GM12864 (cell line): ENCODE measurements around the gene KCTD6.

ENCODE experiments used
- DNase-seq: peaks from one replicate; pipeline ENCODE4 v3.0.0-alpha.2; 2011; ENCODE audit warnings: low read depth
- H3K4me3 ChIP-seq: 2 replicates; pipeline ENCODE4 v1.5.1; 2011; ENCODE audit warnings: mild to moderate bottlenecking, low read depth, low read length, control low read depth
- TF ChIP-seq, protein P1 (sequence below): IDR thresholded peaks from 2 replicates; pipeline ENCODE4 v1.5.1; 2011; ENCODE audit warnings: low read depth, mild to moderate bottlenecking, moderate library complexity, low read length, control low read depth, inconsistent platforms; ENCODE audit errors: missing control alignments

KCTD6 gene

DNA sequence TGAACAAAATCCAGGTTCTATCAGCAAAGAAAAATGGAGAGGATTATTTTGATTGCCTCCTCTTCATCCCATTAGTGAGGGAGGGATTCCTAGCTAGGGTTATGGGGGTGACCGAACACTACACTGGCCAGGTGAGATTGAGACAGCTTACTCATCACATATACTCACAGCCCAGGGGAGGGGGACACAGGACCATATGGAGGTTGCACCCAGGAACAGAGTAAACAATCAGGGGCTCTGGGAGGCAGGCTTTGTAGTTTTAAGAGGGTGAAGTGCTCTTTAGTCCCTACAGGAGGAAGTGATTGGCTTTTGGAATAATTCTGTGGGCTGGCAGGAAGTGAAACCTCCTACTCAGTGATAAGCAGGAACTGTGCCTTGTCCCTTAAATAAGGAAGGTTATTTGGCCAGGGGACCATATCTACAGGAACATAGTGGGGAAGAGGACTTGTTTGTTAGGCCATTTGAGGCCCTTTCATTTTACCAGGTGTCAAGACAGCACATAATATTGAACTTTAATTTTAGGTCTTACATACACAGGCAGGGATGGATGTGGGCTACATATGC lies 17.5 kb upstream of the KCTD6 start:
- no peak overlapping the region for H3K4me3 ChIP-seq
- DNase-seq: no peak
- TF ChIP-seq, protein P1, sequence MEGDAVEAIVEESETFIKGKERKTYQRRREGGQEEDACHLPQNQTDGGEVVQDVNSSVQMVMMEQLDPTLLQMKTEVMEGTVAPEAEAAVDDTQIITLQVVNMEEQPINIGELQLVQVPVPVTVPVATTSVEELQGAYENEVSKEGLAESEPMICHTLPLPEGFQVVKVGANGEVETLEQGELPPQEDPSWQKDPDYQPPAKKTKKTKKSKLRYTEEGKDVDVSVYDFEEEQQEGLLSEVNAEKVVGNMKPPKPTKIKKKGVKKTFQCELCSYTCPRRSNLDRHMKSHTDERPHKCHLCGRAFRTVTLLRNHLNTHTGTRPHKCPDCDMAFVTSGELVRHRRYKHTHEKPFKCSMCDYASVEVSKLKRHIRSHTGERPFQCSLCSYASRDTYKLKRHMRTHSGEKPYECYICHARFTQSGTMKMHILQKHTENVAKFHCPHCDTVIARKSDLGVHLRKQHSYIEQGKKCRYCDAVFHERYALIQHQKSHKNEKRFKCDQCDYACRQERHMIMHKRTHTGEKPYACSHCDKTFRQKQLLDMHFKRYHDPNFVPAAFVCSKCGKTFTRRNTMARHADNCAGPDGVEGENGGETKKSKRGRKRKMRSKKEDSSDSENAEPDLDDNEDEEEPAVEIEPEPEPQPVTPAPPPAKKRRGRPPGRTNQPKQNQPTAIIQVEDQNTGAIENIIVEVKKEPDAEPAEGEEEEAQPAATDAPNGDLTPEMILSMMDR: no peak

DNA sequence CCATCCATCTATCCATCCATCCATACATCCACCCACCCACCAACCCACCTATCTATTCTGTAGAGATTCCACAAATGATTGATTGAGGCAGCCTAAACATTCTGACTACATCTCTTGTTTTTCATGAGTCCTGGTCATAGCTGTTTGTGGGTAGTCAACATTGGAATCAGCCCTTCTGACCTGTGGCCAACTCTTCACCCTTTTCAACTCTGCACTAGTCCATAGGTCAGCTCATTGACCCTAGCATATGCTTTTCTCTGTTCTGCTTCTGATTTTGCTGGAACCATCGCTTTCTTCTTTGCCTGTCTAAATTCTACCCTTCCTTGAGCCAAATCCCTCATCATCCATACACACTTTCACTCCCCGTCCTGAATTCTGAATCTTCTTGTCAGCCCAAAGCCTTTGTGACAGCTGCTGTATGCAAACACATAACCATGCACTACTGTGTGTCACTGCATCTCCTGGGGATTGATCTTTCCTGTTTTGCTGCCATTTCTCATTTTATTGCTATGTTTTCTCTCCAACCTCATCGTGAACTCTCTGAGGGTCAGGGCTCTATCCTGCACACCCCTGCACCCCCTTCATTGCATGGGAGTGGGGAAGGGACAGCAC lies 16.8 kb upstream of the KCTD6 start:
- no peak for DNase-seq
- H3K4me3 ChIP-seq: no peak overlapping the region
- TF ChIP-seq, protein P1: no peak

DNA sequence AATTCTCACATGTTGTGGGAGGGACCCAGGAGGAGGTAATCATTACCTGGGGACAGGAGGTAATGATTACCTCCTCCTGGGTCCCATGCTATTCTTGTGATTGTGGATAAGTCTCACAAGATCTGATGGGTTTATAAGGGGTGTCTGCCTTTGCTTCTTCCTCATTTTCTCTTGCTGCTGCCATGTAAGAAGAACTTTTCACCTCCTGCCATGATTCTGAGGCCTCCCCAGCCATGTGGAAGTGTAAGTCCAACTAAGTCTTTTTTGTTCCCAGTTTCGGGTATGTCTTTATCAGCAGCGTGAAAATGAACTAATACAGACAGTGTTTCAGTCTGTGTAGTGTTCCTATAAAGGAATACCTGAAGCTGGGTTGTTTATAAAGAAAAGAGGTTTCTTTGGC lies 13.1 kb upstream of the KCTD6 start:
- DNase-seq: no peak
- TF ChIP-seq, protein P1: no peak
- no peak overlapping the region for H3K4me3 ChIP-seq

DNA sequence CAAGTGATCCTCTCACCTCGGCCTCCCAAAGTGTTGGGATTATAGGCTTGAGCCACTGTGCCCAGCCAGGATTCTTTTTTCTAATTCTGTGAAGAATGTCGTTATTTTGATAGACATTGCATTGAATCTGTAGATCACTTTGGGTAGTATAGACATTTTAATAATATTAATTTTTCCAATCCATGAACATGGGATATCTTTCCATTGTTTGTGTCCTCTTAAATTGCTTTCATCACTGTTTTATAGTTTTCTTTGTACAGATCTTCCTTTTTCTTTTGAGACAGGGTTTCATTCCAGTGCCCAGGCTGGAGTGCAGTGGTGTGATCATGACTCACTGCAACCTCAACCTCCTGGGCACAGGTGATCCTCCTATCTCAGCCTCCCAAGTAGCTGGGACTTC lies 11.6 kb upstream of the KCTD6 start:
- TF ChIP-seq, protein P1: no peak
- DNase-seq: no peak

DNA sequence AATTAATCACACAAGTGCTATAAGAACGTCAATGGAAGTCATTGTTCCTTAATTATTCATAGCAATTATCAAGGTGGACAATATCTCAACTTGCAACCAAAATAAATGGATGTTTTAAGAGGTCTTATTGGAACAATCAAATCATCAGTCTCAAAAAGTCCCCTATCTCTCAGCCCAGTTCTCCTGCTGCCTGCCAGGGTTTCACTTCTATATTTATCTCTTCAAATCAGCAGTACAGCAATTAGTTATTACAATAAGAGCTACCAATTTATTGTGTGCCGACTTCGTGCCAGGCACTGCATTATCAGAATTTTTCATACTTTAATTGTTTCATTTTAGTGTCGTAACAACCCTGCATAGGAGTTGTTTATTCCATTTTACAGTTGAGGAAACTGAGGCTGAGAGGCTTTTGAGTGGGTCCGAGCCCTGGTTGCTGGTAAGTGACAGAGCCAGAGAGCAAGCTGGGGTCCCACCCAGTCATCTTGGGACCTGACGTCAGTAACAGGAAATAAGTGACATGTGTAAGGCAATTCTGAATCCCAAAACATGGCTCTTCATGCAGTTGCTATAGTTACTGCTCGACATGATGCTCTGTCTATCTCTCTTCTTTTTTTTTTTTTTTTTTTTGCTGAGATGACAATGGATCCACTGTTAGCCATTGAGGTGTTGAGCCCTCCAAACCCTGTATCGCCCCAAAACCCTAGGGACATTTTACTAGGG lies 8.8 kb upstream of the KCTD6 start:
- H3K4me3 ChIP-seq: no peak overlapping the region
- TF ChIP-seq, protein P1: no peak
- no peak for DNase-seq

More for the DNA sequence above, 11.6 kb upstream of the KCTD6 start:
- H3K4me3 ChIP-seq: no peak overlapping the region

DNA sequence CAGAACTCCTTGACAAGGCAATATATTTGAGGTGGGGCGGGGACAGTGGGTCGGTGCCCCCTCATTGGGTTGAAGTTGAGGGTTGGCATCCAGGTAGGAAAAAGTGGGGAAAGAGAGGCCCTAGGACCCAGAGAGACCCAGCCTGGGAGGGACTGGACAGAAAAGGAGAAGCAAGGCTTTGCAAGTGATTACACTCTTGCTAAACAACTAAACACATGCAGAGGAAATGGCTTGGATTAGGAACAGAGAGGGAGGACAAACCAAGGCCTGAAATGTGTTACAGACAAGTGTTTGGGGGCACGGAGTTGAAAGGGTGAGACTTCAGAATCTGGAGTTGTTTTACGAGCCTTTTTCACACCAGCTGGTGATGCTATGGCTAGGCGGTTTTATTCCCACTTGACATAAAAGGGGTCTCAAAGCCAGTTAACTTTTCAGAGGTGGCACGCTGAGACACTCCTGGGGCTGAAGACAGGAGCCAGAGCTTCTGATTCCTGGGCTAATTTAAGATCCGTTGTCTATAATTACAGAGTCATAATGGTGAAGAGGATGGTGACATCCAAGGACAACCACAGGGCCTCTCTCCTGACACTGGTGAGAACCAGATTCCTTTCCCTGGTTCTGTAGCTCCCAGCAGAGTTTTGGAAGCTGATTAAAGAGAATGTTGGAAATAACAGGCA lies 7.7 kb upstream of the KCTD6 start:
- DNase-seq: no peak
- no peak overlapping the region for H3K4me3 ChIP-seq
- TF ChIP-seq, protein P1: no peak
